NCI-H1694 (cell line): ENCODE data around the gene MYCBPAP.

Experiments used
- DNase-seq: peaks from one replicate; lab custom pipeline; 2025; lab: John Stamatoyannopoulos, UW

MYCBPAP gene

DNA sequence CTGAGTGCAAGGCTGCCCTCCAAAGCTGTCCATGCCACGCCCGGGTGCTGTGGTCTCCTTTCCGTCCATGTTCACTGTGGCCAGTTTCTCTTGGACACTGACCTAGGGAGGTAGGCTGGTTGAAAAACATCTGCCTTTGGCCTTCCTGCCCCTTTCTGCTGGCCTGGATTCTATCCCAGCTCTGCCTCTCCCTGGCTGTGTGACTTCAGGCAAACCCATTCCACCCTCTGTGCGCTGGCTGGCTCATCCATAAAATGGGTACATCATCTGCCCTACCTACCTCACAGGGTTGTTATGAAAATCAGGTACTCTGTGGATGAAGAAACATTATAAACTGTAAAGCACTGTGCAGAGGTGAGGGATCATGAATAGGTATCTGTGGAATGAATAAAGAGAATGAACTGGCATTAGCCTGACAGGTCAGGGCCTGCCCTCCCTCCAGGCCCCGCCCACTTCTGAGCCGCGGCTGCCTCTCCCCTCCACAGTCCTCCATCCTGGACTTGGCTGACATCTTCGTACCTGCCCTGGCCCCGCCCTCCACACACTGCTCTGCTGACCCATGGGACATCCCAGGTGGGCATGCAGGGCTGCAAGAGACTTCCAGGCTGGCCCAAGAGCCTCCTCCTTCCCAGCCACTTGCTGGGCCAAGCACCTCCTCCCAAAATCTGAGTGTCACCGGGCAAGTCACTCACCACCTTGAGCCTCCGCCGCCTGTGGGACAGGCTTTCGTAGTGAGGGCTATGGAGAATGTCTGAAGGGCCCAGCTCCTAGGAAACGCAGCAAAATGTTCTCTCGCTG, 31.7 kb downstream of the MYCBPAP start:
- DNase-seq = no peak

DNA sequence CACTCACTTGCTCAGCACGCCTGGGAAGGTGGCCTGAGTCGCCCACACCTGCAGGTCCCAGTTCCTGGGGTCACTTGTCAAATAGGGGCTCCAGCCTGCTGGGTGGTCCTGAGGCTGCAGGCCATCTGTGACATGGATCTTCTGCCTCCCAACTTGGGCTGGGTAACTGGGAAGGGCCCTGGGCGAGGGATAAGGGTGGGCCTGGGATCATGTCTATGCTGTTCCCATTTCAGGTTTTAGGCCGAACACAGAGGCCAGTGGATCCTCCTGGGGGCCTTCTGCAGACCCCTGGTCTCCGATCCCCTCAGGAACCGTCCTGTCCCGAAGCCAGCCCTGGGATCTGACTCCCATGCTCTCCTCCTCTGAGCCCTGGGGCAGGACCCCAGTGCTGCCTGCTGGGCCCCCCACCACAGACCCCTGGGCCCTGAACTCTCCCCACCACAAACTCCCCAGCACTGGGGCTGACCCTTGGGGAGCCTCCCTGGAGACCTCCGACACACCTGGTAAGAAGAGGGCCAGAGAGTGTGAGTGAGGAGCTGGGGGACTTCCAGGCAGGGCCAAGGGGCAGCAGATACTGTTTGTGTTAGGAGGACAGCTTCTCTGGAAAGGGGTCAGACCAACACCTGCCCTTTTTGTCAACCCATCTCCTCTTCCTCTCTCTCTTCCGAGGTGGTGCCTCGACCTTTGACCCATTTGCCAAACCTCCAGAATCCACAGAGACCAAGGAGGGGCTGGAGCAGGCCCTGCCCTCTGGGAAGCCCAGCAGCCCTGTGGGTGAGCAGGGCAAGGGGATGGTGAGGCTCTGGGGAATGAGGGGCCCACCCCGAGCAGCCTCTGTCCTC, 32.5 kb downstream of the MYCBPAP start:
- DNase-seq = no peak

DNA sequence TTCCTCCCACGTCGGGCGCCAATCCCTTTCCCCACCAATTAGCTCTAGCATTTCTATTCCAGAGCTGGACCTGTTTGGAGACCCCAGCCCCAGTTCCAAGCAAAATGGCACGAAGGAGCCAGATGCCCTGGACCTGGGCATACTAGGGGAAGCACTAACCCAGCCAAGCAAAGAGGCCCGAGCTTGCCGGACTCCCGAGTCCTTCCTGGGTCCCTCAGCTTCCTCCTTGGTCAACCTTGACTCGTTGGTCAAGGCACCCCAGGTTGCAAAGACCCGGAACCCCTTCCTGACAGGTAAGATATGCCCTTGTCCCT, 33.1 kb downstream of the MYCBPAP start:
- no peak for DNase-seq

DNA sequence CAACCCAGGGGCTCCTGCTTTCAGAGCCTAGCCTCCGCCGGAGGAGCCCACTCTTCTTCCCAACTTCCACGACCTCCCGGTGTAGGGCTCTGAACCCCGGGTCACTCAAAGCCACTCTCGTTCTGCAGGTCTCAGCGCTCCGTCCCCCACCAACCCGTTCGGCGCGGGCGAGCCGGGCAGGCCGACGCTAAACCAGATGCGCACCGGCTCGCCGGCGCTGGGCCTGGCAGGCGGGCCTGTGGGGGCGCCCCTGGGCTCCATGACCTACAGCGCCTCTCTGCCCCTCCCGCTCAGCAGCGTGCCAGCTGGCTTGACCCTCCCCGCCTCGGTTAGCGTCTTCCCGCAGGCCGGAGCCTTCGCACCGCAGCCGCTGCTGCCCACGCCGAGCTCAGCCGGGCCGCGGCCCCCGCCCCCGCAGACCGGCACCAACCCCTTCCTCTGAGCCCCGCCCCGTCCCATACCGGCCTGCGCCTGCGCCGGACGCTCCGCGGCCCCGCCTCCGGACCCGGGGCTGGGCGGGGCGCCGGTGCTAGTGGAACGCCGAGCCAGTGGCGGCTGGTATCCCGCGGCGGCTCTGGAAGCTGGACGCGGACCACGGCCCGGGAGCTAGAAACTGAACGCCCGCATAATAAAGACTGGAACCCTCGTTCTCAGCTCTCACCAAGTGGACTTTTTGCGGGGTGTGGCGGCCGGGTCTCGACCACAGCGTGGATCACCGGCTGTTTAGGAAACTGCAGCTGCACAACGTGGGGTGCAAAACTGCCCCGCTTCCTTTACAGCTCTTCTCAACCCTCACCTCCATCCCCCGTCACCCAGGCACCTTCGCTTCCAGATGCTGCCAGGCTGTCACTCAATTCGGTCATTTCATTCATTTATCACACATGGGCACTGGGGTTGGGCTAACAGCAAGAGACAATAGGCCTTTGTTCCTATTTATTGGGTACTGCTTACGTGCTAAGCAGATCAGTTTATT, 33.8 kb downstream of the MYCBPAP start:
- peak; percentile 19 for DNase-seq

DNA sequence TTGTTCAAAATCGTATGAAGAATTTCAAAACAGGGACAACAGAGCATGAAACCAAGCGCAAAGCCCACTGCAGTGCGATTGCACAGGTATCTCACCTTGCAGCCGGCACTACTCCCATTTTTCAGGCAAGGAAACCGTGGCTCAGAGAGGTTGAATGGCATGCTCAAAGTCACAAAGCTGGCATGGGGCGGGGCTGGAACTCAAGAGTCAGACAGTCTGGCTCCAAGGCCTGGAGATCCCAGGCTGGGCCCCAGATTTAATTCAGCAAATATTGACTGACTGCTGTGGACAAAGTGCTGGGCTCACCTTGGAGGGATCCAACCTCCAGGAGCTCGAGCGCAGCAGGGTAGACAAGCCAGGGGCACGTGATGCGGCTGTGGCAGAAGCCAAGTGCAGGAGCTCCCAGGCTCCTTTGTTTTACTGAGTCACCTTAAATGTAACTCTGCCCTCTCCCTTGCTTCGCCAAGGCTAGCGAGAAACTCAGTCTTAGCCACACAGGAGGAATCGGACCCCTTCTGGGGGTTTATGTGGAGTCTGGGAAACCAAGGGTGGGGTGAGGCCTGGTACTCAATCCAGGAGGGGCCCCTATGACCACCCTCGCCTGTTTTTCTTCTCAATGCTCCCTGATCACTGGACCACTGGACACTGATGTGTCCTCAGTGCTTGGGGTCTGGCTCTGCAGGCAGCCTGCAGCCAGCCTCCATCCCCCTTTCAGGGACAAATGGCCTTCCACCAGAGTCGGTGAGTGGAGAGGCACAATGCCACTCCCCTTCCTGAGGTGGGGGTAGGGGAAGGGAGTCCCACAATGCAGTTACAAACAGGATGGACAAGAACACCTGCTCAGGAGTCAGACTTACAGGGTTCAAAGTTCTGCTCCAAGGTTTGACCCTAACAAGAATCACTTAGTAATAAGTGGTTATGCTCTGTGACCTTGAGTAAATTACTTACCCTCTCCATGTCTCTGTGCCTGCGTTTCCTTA, 34.8 kb downstream of the MYCBPAP start:
- no peak for DNase-seq

DNA sequence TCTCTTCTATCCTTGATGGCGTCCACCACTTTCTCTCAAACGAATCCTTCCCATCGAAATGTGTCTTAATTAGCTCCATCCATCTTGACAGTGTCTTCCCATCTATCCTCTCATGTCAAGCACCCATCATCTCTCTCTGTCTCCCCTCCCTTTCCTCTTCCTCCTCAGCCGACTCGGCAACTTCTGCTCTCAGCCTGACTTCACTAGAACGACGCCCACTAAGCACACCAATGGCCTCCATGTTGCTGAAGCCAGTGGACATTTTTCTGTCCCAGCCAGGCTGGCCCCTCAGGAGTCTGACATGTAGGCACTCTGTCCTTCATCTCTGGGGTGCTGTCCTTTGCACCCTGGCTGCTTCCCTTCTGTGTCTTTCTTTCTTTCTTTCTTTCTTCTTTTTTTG, 36.3 kb downstream of the MYCBPAP start:
- DNase-seq = no peak

DNA sequence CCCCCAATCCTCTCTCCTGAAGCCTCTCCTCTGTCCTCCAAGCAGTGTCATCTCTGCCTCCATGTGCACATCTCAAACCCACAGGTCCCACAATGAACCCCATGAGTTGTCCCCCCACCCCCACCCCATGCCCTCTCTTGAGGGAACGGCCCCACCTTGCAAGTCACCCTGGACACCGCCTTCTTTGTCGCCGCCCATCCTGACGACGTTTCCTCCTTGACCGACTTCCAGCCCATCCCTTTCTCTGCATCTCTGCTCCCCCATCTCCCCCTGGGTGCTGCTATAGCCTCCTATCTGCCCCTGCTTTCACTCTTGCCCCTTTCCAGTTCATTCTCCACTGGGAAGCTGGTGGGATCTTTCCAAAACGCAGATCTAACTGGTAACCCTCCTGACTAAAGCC, 37.1 kb downstream of the MYCBPAP start:
- DNase-seq = no peak

DNA sequence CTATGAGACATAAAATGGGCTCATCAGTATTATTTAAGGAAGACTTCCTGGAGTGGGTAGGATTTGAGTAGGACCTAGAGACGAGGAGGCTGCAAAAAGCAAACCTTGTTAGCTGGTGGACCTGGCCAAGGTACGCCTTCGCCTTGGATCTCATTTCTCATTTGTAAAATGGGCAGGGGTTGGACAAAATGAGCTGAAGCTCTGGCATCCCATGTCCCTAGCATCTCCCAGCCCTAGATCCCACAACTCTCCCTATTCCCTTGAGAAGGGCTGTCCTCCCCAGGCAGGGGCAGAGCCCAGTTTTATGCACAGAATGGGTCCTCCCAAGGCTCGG, 38.4 kb downstream of the MYCBPAP start:
- DNase-seq = no peak

DNA sequence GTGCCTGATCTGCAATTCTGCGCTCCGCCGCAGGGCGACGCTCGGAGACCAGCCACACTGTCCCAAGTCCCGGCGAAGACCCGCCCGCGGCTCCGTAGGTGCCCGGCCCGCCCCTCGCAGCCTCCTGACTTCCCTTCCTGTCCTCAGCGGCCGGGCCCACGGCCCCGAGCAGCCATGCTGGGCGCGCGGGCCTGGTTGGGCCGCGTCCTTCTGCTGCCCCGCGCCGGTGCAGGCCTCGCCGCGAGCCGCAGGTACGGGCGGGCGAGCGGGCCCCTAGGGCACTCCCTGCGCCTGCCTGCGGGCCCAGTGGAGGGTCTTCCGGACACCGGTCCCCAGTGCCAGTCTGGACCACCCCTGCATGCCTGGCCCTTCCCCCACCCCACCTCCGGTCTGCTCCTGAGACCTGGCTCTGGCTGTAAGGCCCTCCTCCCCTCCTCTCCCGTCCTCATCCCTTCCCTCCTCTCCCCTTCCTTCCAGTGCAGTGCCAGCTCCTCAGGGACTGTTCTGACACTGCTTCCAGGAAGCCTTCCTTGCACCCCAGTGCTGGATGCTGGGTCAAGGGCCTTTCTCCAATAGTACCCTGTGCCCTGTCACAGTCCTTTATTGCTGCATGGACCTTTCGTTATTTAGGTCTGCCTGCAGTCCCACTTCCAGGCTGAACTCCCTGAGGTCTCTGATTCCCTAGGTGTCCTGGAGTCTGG, 38.9 kb downstream of the MYCBPAP start, which contains the start of gene SPATA20:
TSS of gene SPATA20 (plus strand) at position 140 of the 701 bp plus-strand sequence. CDS start at position 175, 35 bp downstream.
- peak; percentile 84 for DNase-seq

DNA sequence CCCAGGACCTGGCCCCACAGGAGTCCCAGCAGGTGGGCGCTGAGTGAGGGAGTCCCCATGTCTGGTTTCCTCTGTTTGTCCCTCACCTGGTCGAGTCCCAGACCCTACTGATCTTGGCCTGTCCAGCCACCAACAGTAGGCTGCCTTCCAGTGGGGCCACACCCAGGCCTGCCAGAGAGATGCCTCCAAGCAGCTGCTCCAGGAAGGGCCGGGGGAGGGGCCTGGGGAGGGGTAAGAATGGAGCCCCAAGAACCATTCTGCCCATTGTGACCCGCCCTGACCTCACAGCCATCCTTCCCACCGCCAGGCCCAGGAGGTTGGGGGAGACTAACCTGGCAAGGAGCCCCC, 39.5 kb downstream of the MYCBPAP start:
- no peak for DNase-seq

DNA sequence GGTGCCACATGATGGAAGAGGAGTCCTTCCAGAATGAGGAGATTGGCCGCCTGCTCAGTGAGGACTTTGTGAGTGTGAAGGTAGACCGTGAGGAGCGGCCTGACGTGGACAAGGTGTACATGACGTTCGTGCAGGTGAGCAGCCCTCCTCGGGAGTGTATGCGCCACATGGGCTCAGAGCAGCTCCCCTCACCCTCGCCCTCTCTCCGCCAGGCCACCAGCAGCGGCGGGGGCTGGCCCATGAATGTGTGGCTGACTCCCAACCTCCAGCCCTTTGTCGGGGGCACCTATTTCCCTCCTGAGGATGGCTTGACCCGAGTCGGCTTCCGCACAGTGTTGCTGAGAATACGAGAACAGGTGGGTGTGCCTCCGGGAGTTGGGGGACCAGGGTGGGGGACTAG, 40.6 kb downstream of the MYCBPAP start:
- no peak for DNase-seq

DNA sequence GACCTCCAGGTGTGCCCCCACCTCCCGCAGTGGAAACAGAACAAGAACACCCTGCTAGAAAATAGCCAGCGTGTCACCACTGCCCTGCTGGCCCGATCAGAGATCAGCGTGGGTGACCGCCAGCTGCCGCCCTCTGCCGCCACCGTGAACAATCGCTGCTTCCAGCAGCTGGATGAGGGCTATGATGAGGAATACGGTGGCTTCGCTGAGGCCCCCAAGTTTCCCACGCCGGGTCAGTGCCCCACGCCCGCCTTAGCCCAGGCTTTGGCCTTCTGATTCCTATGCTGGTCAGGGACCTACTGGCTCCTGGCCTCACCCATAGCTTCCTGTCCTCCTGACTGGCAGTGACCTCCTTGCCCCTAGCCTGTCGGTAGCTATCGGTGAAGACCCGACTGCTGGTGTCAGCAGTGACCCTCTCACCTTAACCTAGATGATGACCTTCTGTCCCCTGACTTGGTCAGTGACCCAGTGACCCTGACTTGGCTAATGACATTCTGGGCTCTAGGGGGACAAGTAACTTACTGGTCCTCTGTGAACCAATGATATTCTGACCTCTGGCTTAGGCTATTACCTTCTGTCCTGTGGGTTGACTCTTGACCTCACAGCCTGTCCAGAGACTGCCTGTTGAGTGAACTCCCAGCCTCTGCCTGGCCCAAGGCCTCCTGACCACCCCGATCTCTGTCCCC, 41.2 kb downstream of the MYCBPAP start:
- DNase-seq = no peak

DNA sequence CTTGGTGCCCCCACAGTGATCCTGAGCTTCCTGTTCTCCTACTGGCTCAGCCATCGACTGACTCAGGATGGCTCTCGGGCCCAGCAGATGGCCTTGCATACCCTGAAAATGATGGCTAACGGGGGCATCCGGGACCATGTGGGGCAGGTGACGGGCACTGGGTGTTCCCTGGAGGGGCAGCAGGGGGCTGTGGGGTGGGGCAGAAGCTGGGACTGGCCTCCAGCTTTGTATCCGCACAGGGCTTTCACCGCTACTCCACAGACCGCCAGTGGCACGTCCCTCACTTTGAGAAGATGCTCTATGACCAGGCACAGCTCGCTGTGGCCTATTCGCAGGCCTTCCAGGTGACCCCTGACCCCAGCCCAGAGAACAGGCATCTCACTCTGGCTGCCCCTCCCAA, 41.7 kb downstream of the MYCBPAP start:
- no peak for DNase-seq

DNA sequence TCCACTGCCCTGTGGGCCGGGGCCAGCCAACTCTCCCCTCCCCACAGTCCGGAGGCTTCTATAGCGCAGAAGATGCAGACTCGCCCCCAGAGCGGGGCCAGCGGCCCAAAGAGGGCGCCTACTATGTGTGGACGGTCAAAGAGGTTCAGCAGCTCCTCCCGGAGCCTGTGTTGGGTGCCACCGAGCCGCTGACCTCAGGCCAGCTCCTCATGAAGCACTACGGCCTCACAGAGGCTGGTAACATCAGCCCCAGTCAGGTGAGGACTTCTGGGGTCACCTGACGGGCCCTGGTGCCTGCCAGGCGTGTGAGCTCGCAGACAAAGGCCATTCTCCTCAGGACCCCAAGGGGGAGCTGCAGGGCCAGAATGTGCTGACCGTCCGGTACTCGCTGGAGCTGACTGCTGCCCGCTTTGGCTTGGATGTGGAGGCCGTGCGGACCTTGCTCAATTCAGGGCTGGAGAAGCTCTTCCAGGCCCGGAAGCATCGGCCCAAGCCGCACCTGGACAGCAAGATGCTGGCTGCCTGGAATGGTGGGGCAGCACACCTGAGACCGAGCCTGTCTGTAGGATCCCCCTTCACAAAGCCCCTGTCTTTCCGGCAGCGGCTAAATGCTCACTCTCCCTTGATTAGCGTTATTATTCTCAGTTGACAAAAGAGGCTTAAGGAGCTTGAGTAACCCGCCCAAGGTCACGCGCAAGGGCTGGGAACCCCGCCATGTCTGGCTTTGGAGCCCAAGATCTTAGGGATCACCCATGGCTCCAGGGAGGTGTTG, 42.6 kb downstream of the MYCBPAP start:
- DNase-seq = peak; percentile 34

DNA sequence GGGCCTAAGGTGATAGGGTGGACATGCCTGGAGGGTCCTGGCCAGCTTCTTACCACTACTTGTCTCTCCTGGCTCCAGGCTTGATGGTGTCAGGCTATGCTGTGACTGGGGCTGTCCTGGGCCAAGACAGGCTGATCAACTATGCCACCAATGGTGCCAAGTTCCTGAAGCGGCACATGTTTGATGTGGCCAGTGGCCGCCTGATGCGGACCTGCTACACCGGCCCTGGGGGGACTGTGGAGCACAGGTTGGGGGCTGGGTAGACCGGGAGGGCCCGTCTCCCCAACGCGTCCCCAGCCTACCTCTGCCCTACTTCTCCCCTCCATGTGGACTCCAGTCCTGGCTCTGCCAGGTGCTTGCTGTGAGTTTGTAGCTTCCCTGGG, 43.2 kb downstream of the MYCBPAP start:
- DNase-seq = no peak

DNA sequence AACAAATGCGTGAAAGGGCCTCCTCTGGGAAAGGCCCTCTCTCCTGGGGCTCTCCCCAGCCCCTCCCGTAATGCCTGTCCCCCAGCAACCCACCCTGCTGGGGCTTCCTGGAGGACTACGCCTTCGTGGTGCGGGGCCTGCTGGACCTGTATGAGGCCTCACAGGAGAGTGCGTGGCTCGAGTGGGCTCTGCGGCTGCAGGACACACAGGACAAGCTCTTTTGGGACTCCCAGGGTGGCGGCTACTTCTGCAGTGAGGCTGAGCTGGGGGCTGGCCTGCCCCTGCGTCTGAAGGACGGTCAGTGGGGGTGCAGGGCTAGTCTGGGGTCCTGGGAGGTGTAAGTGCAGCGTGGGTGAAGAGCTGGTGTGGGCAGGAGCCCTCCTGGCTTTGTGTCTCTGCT, 43.6 kb downstream of the MYCBPAP start:
- no peak for DNase-seq

DNA sequence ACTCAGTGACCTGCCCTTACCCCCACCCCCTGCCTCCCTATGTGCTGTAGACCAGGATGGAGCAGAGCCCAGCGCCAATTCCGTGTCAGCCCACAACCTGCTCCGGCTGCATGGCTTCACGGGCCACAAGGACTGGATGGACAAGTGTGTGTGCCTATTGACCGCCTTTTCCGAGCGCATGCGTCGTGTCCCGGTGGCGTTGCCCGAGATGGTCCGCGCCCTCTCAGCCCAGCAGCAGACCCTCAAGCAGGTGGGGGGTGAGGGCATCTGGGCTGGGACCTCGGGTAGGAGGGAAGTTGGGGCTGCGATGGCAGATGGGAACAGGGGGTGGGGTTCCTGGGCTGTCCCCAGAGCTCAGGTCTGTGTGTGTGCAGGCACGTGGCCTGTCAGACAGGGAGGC, 46.0 kb downstream of the MYCBPAP start:
- no peak for DNase-seq

DNA sequence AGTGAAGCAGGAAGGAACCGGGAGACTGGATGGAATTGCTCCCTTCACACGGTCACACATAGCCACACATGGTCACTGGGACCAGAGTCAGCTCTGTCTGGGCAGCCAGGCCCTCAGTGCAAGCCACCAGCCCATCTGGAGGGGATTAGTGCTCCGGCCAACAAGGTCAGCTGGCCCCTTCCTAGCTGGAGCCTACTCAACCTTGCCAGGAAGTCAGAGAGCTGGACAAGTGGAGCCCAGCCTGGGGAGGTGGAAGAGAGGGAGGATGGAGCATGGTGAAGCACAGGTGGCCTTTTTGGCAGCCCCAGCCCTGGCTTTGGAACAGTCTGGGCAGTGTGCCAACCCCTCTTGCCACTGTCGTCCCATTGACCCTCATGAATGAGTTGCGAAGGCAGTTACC, 48.6 kb downstream of the MYCBPAP start:
- no peak for DNase-seq

DNA sequence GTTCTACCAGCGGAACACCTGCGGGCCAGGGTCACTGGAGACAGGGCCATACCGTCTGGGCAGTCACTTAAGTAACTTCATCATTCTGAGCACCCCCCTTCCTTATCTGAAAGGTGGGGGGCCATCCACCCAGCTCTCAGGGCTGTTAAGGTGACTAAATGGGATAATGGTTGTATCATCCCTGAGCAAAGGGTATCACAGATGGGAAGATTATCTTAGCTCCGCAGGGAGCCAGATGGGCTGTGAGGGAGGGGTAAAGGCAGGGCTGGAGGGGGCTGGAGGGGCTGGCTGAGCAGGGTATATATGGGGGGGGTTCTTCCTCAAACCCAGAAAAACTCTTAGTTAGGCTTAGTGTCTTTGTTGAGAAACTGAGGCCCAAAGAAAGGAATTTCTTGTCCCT, 49.4 kb downstream of the MYCBPAP start:
- no peak for DNase-seq
